HG03469 (cell line): Measurements from ENCODE around the gene ZNF605.
"Not testable (repeated sequence)": the region's sequence is repeated elsewhere in the genome, so short reads cannot be mapped to it uniquely, and the experiment has no call there.

Experiments
- ATAC-seq: cut with Tn5 transposase; IDR thresholded peaks from one replicate; pipeline ENCODE4 v1.9.1; 2021; ENCODE audit warnings: mild to moderate bottlenecking, moderate library complexity, moderate number of reproducible peaks; ENCODE audit not compliant: unreplicated experiment

Gene ZNF605

GRCh38 chr12:132949936-132950837 is 5.9 kb downstream of the ZNF605 start:
- ATAC-seq: no peak

GRCh38 chr12:132948146-132949066 is 7.7 kb downstream of the ZNF605 start:
- no peak for ATAC-seq

- ATAC-seq: no peak
These were observed 9.8 kb downstream of the ZNF605 start for GRCh38 chr12:132946246-132946820.

GRCh38 chr12:132945806-132946205 is 10.3 kb downstream of the ZNF605 start:
- no peak for ATAC-seq

GRCh38 chr12:132942611-132943010 is 13.5 kb downstream of the ZNF605 start:
- no peak for ATAC-seq

GRCh38 chr12:132941336-132941954 is 14.7 kb downstream of the ZNF605 start:
- ATAC-seq: no peak

GRCh38 chr12:132940071-132940719 is 15.9 kb downstream of the ZNF605 start:
- no peak for ATAC-seq

- ATAC-seq: not testable (repeated sequence)
These were observed 17.3 kb downstream of the ZNF605 start for GRCh38 chr12:132938807-132939206.

- no peak for ATAC-seq
These were observed 18.6 kb downstream of the ZNF605 start for GRCh38 chr12:132937476-132937875.

GRCh38 chr12:132936921-132937320 is 19.2 kb downstream of the ZNF605 start:
- ATAC-seq: not testable (repeated sequence)

- ATAC-seq: no peak
These were observed 19.9 kb downstream of the ZNF605 start for GRCh38 chr12:132936163-132936562.

GRCh38 chr12:132926415-132926833 is 29.7 kb downstream of the ZNF605 start:
- no peak for ATAC-seq

GRCh38 chr12:132925597-132926414 is 30.3 kb downstream of the ZNF605 start:
- no peak for ATAC-seq

GRCh38 chr12:132924356-132924755 is 31.8 kb downstream of the ZNF605 start:
- no peak for ATAC-seq

- no peak for ATAC-seq
These were observed 32.7 kb downstream of the ZNF605 start for GRCh38 chr12:132923356-132923909.

GRCh38 chr12:132922676-132923075 is 33.4 kb downstream of the ZNF605 start:
- no peak for ATAC-seq

GRCh38 chr12:132921685-132922084 is 34.4 kb downstream of the ZNF605 start:
- ATAC-seq: no peak

GRCh38 chr12:132918680-132919079 is 37.4 kb downstream of the ZNF605 start:
- no peak for ATAC-seq

- no peak for ATAC-seq
These were observed 47.1 kb downstream of the ZNF605 start for GRCh38 chr12:132909030-132909368.
